HEK293 (cell line): Measurements from ENCODE around the gene C4BPB.

Experiments used
- CTCF ChIA-PET: fragments of 350-600 bp; formaldehyde crosslinking; extraction: SDS; loops from one replicate; lab custom pipeline; 2021; ENCODE audit warnings: antibody characterized with exemption; lab: Yijun Ruan, JAX
- POLR2A ChIA-PET: fragments of 300-600 bp; formaldehyde crosslinking; extraction: SDS; loops from one replicate; lab custom pipeline; 2020; ENCODE audit warnings: antibody characterized with exemption, inconsistent platforms; lab: Yijun Ruan, JAX
- H3K27ac ChIP-seq: fragments of 200-500 bp; sonication (Bioruptor generic); 2 replicates; pipeline ENCODE4 v1.5.1; 2014; ENCODE audit warnings: low read depth, low read length, control low read depth, inconsistent platforms; ENCODE audit errors: extremely low read depth
- H3K36me3 ChIP-seq, 2 experiments: fragments of 200-500 bp in 1 of 2; sonication (Bioruptor generic) in 1 of 2; 1 replicate in 1 of 2; 2 replicates in 1 of 2; pipeline ENCODE4 v1.5.1; 2014 to 2017; ENCODE audit warnings: inconsistent platforms in 2 of 2, low read length in 2 of 2; ENCODE audit not compliant: control insufficient read depth in 2 of 2, insufficient read depth in 1 of 2
- H3K4me1 ChIP-seq: fragments of 200-500 bp; sonication (Bioruptor generic); 2 replicates; pipeline ENCODE4 v1.5.1; 2014; ENCODE audit warnings: mild to moderate bottlenecking, low read length, inconsistent platforms; ENCODE audit not compliant: control insufficient read depth, insufficient read depth
- H3K4me3 ChIP-seq: 2 replicates; pipeline ENCODE4 v1.5.1; 2011; ENCODE audit warnings: low read depth, mild to moderate bottlenecking, control low read depth, low read length, moderate library complexity
- H3K9me3 ChIP-seq: fragments of 200-500 bp; sonication (Bioruptor generic); 2 replicates; pipeline ENCODE4 v1.5.1; 2014; ENCODE audit warnings: low read depth, low read length, inconsistent platforms; ENCODE audit not compliant: control insufficient read depth, insufficient read depth
- EGR2 ChIP-seq: fragments of 450-650 bp; formaldehyde crosslinking; IDR thresholded peaks from 2 replicates; pipeline ENCODE4 v1.5.1; 2016; ENCODE audit warnings: low read depth, missing biosample characterization, missing genetic modification characterization
- GLI4 ChIP-seq: fragments of 450-650 bp; formaldehyde crosslinking; IDR thresholded peaks from 2 replicates; pipeline ENCODE4 v1.5.1; 2016; ENCODE audit warnings: missing biosample characterization, missing genetic modification characterization
- HOXC10 ChIP-seq: sonication (generic); formaldehyde crosslinking; IDR thresholded peaks from 2 replicates; pipeline ENCODE4 v1.8.1; 2023; ENCODE audit warnings: mild to moderate bottlenecking, missing genetic modification reagents
- HOXD13 ChIP-seq: sonication (generic); formaldehyde crosslinking; IDR thresholded peaks from 2 replicates; pipeline ENCODE4 v1.8.0; 2022; ENCODE audit warnings: missing genetic modification reagents, borderline replicate concordance
- KLF10 ChIP-seq: fragments of 450-650 bp; IDR thresholded peaks from 2 replicates; pipeline ENCODE4 v1.5.1; 2018; ENCODE audit warnings: missing biosample characterization, mild to moderate bottlenecking, missing genetic modification characterization
- OSR2 ChIP-seq: fragments of 450-650 bp; formaldehyde crosslinking; IDR thresholded peaks from 2 replicates; pipeline ENCODE4 v1.5.1; 2016; ENCODE audit warnings: missing biosample characterization, missing genetic modification characterization
- REPIN1 ChIP-seq: fragments of 450-650 bp; formaldehyde crosslinking; IDR thresholded peaks from 2 replicates; pipeline ENCODE4 v1.5.1; 2017; ENCODE audit warnings: missing biosample characterization, missing genetic modification characterization, low read depth
- SCRT1 ChIP-seq: fragments of 450-650 bp; formaldehyde crosslinking; IDR thresholded peaks from 2 replicates; pipeline ENCODE4 v1.5.1; 2016; ENCODE audit warnings: missing biosample characterization, missing genetic modification characterization, borderline replicate concordance
- SCRT2 ChIP-seq: fragments of 450-650 bp; formaldehyde crosslinking; IDR thresholded peaks from 2 replicates; pipeline ENCODE4 v1.5.1; 2016; ENCODE audit warnings: missing biosample characterization, missing genetic modification characterization
- ZNF121 ChIP-seq: fragments of 450-650 bp; formaldehyde crosslinking; IDR thresholded peaks from 2 replicates; pipeline ENCODE4 v1.5.1; 2016; ENCODE audit warnings: missing biosample characterization, missing genetic modification characterization
- ZNF174 ChIP-seq: fragments of 450-650 bp; formaldehyde crosslinking; IDR thresholded peaks from 2 replicates; pipeline ENCODE4 v1.5.0; 2017; ENCODE audit warnings: missing biosample characterization, mild to moderate bottlenecking, missing genetic modification characterization
- ZNF335 ChIP-seq: fragments of 450-650 bp; formaldehyde crosslinking; conservative IDR thresholded peaks from 2 replicates; pipeline ENCODE4 v1.5.1; 2016; ENCODE audit warnings: missing biosample characterization, missing genetic modification characterization
- ZNF501 ChIP-seq: fragments of 450-650 bp; formaldehyde crosslinking; IDR thresholded peaks from 2 replicates; pipeline ENCODE4 v1.5.1; 2016; ENCODE audit warnings: missing biosample characterization, missing genetic modification characterization
- ZNF521 ChIP-seq: fragments of 450-650 bp; formaldehyde crosslinking; IDR thresholded peaks from 2 replicates; pipeline ENCODE4 v1.5.1; 2017; ENCODE audit warnings: missing biosample characterization, mild to moderate bottlenecking, missing genetic modification characterization
- ZNF747 ChIP-seq: fragments of 450-650 bp; formaldehyde crosslinking; IDR thresholded peaks from 2 replicates; pipeline ENCODE4 v1.5.1; 2016; ENCODE audit warnings: missing biosample characterization, missing genetic modification characterization
- ZNF830 ChIP-seq: fragments of 450-650 bp; IDR thresholded peaks from 2 replicates; pipeline ENCODE4 v1.5.0; 2018; ENCODE audit warnings: missing biosample characterization, missing genetic modification characterization, low read depth, mild to moderate bottlenecking, moderate library complexity
- TF ChIP-seq, protein P1 (sequence below): fragments of 450-650 bp; formaldehyde crosslinking; IDR thresholded peaks from 2 replicates; pipeline ENCODE4 v1.5.1; 2017; ENCODE audit warnings: missing biosample characterization, missing genetic modification characterization
- TF ChIP-seq, protein P2 (sequence below): fragments of 450-650 bp; formaldehyde crosslinking; IDR thresholded peaks from 2 replicates; pipeline ENCODE4; 2016; ENCODE audit warnings: missing biosample characterization, missing genetic modification characterization
- TF ChIP-seq, protein P3 (sequence below): fragments of 450-650 bp; formaldehyde crosslinking; conservative IDR thresholded peaks from 2 replicates; pipeline ENCODE4 v1.5.1; 2016; ENCODE audit warnings: low read depth, missing biosample characterization, missing genetic modification characterization

Gene C4BPB

DNA sequence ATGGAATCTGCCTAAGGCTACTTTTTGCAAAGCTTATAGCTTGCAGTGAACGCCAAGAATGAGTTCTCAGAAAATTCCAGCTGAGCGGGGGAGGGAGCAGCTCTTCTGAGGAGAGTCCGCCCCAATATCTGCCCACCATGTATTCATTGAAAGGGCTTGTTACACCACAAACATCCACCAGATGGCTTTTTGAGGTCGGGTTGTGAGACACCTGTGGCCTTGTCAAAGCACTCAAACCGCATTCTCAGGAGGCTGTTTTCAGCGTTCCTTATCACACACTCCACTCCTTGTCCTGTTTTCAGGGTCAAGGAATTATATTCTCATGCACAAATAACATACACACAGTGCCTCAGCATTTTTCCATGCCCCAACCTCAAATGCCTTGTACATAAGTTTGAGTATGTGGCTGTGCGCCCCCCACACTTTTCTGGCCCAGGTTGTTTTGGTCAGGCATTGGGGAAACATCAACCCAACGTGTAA, 3.9 kb upstream of the C4BPB start (continued):
- TF ChIP-seq KLF10 (tag by site-specific recombination) = no peak
- peak; percentile 42 for TF ChIP-seq ZNF335 (tag by site-specific recombination)
- TF ChIP-seq SCRT1 (tag by site-specific recombination) = peak; percentile 95
- TF ChIP-seq OSR2 (tag by site-specific recombination) = no peak
- TF ChIP-seq EGR2 (tag by site-specific recombination) = peak; percentile 43; the same call in 1 of the 2 replicates
- TF ChIP-seq SCRT2 = peak; percentile 99
- TF ChIP-seq ZNF747 (tag by site-specific recombination) = no peak

DNA sequence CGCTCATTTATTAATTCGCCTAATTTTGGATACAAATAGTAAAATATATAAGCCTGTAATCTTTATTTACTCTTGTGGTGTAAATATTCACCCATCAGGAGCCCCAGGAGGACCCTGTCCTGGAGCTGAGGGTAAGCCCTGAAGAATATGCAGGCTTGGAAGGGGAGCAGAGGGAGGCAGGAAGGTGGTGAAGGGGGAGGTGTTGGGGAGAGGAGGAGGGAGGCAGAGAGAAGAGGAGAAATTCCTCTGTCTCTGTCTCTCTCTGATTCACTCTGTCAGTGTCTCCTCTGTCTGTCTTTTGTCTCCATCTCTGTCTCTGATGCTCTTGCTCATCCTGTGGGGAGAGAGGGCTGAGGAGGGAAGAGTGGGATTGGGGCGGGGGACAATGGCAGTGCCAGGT, 2.8 kb upstream of the C4BPB start:
- ChIA-PET CTCF (interaction anchor here (0.6 to 3.5 kb wide), 3 partner anchors 9 to 339 kb away, joined by 3 to 42 read pairs (median 3); no protein-coding TSS in a partner anchor), POLR2A (no interaction called here)
- TF ChIP-seq ZNF121 = no peak
- TF ChIP-seq REPIN1 (tag by site-specific recombination) = no peak
- no peak for TF ChIP-seq ZNF830
- no peak for TF ChIP-seq ZNF501 (tag by site-specific recombination)
- no peak for TF ChIP-seq ZNF174 (tag by site-specific recombination)
- TF ChIP-seq HOXC10 = no peak
- TF ChIP-seq, protein P1, sequence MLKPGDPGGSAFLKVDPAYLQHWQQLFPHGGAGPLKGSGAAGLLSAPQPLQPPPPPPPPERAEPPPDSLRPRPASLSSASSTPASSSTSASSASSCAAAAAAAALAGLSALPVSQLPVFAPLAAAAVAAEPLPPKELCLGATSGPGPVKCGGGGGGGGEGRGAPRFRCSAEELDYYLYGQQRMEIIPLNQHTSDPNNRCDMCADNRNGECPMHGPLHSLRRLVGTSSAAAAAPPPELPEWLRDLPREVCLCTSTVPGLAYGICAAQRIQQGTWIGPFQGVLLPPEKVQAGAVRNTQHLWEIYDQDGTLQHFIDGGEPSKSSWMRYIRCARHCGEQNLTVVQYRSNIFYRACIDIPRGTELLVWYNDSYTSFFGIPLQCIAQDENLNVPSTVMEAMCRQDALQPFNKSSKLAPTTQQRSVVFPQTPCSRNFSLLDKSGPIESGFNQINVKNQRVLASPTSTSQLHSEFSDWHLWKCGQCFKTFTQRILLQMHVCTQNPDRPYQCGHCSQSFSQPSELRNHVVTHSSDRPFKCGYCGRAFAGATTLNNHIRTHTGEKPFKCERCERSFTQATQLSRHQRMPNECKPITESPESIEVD = no peak
- TF ChIP-seq GLI4 = no peak
- no peak for TF ChIP-seq ZNF521 (tag by site-specific recombination)
- no peak for TF ChIP-seq HOXD13 (CRISPR knock-in tag)
- TF ChIP-seq, protein P2, sequence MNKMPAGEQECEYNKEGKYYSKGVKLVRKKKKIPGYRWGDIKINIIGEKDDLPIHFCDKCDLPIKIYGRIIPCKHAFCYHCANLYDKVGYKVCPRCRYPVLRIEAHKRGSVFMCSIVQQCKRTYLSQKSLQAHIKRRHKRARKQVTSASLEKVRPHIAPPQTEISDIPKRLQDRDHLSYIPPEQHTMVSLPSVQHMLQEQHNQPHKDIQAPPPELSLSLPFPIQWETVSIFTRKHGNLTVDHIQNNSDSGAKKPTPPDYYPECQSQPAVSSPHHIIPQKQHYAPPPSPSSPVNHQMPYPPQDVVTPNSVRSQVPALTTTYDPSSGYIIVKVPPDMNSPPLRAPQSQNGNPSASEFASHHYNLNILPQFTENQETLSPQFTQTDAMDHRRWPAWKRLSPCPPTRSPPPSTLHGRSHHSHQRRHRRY (tag by site-specific recombination) = no peak
- TF ChIP-seq, protein P3, sequence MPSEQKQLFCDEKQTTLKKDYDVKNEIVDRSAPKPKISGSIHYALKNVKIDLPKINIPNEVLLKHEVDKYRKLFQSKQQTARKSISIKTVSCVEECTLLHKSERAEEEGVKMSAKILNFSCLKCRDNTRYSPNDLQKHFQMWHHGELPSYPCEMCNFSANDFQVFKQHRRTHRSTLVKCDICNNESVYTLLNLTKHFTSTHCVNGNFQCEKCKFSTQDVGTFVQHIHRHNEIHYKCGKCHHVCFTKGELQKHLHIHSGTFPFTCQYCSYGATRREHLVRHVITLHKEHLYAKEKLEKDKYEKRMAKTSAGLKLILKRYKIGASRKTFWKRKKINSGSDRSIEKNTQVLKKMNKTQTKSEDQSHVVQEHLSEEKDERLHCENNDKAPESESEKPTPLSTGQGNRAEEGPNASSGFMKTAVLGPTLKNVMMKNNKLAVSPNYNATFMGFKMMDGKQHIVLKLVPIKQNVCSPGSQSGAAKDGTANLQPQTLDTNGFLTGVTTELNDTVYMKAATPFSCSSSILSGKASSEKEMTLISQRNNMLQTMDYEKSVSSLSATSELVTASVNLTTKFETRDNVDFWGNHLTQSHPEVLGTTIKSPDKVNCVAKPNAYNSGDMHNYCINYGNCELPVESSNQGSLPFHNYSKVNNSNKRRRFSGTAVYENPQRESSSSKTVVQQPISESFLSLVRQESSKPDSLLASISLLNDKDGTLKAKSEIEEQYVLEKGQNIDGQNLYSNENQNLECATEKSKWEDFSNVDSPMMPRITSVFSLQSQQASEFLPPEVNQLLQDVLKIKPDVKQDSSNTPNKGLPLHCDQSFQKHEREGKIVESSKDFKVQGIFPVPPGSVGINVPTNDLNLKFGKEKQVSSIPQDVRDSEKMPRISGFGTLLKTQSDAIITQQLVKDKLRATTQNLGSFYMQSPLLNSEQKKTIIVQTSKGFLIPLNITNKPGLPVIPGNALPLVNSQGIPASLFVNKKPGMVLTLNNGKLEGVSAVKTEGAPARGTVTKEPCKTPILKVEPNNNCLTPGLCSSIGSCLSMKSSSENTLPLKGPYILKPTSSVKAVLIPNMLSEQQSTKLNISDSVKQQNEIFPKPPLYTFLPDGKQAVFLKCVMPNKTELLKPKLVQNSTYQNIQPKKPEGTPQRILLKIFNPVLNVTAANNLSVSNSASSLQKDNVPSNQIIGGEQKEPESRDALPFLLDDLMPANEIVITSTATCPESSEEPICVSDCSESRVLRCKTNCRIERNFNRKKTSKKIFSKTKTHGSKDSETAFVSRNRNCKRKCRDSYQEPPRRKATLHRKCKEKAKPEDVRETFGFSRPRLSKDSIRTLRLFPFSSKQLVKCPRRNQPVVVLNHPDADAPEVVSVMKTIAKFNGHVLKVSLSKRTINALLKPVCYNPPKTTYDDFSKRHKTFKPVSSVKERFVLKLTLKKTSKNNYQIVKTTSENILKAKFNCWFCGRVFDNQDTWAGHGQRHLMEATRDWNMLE (tag by site-specific recombination) = no peak
- H3K27ac ChIP-seq = no peak overlapping the region
- H3K36me3 ChIP-seq = no peaks in the 10 kb centered on the region
- no peak overlapping the region for H3K4me3 ChIP-seq
- H3K9me3 ChIP-seq = no peaks in the 10 kb centered on the region
- no peaks in the 10 kb centered on the region for H3K4me1 ChIP-seq
